Measurements from ENCODE around the gene LGALS14.

Gene LGALS14

GRCh38 chr19:39681416-39681815 is 22.9 kb upstream of the LGALS14 start:
- TF ChIP-seq GATA2 (IDR thresholded peaks at IDR 0.05; ENCODE audit: low read depth, low read length) = no peak
- no peak for TF ChIP-seq GATA3 (IDR thresholded peaks at IDR 0.05; ENCODE audit: low read depth, low read length)

DNA sequence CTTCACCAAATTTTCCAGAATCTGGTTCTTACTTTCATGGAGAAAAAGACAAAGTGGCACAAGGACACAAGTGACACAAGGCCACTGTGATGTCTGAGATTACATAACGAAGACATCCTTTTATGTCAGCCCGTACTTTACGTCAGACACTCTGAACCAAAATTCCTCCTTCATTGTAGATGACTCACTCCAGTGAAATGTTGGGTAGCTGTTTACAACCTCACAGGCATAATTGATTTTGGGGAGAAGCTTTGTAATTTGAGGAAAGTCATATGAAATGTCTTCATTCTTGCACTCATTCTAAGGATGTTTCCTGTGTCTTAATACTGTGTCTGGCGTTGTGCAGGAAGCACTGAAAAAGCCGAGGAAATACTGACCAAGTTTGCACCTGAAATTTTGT is 20.0 kb upstream of the LGALS14 start:
- TF ChIP-seq GATA3 (IDR thresholded peaks at IDR 0.05; ENCODE audit: low read depth, low read length) = no peak
- no peak for TF ChIP-seq GATA2 (IDR thresholded peaks at IDR 0.05; ENCODE audit: low read depth, low read length)

- TF ChIP-seq GATA2 (IDR thresholded peaks at IDR 0.05; ENCODE audit: low read depth, low read length) = no peak
- TF ChIP-seq GATA3 (IDR thresholded peaks at IDR 0.05; ENCODE audit: low read depth, low read length) = no peak
Measured at GRCh38 chr19:39686739-39687138, 17.5 kb upstream of the LGALS14 start.

GRCh38 chr19:39692166-39692565 is 12.1 kb upstream of the LGALS14 start:
- TF ChIP-seq GATA2 (IDR thresholded peaks at IDR 0.05; ENCODE audit: low read depth, low read length) (no peak), GATA3 (IDR thresholded peaks at IDR 0.05; ENCODE audit: low read depth, low read length) (no peak)

- no peak for TF ChIP-seq GATA2 (IDR thresholded peaks at IDR 0.05; ENCODE audit: low read depth, low read length)
- no peak for TF ChIP-seq GATA3 (IDR thresholded peaks at IDR 0.05; ENCODE audit: low read depth, low read length)
Measured at GRCh38 chr19:39692822-39693221, 11.5 kb upstream of the LGALS14 start.

DNA sequence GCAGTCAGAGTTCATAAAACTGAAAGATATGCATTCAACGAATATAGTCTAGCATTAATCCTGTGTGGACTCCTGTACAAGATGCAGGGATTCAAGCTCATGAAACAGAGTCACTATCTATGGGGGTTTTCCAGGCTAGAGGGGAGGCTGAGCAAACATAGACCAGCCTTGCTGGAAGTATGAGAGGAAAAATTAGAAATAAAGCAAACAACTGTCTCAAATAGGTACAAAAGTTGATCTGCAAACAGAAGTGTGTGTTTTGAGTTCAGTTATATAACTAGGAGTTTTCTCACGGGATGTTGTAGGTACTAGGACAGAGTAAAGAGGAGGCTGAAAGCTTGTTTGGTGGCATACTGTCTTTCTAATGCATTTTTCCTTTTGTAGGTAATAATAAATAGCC is 8.5 kb upstream of the LGALS14 start:
- TF ChIP-seq GATA2 (IDR thresholded peaks at IDR 0.05; ENCODE audit: low read depth, low read length) (no peak), GATA3 (IDR thresholded peaks at IDR 0.05; ENCODE audit: low read depth, low read length) (no peak)

DNA sequence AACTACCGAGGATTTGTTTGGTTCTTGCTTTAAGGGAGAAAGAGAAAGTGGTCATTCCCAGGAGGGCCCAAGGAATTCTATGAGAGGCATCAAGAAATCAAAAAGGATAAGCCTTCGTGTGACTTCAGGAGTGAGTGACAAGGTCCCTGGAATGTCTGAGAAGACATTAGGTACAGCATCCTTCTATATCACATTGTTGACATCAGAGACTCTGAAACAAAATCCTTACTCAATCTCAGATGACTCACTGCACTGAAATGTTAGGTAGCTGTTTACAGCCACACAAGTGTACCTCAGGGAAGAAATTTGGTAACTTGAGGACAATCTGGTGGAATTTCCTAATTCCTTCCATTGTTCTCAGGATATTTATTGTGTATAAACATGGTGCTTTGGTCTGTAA is 7.9 kb upstream of the LGALS14 start:
- TF ChIP-seq GATA2 (IDR thresholded peaks at IDR 0.05; ENCODE audit: low read depth, low read length) = no peak
- no peak for TF ChIP-seq GATA3 (IDR thresholded peaks at IDR 0.05; ENCODE audit: low read depth, low read length)

- no peak for TF ChIP-seq GATA3 (IDR thresholded peaks at IDR 0.05; ENCODE audit: low read depth, low read length)
Measured at GRCh38 chr19:39698535-39698934, 5.7 kb upstream of the LGALS14 start.

DNA sequence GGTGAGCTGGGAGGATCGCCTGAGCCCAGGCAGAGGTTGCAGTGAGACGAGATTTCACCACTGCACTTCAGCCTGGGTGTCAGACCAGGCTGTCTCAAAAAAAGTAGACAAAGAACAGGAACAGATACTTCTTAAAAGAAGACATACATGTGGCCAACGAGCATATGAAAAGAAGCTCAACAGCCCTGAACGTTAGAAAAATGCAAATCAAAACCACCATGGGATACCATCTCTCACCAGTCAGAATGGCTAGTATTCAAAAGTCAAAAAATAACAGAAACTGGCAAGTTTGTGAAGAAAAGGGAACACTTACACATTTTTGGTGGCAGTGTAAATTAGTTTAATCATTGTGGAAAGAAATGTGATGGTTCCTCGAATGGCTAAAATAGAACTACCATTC is 3.0 kb upstream of the LGALS14 start:
- no peak for TF ChIP-seq GATA3 (IDR thresholded peaks at IDR 0.05; ENCODE audit: low read depth, low read length)
- TF ChIP-seq GATA2 (IDR thresholded peaks at IDR 0.05; ENCODE audit: low read depth, low read length) = no peak

DNA sequence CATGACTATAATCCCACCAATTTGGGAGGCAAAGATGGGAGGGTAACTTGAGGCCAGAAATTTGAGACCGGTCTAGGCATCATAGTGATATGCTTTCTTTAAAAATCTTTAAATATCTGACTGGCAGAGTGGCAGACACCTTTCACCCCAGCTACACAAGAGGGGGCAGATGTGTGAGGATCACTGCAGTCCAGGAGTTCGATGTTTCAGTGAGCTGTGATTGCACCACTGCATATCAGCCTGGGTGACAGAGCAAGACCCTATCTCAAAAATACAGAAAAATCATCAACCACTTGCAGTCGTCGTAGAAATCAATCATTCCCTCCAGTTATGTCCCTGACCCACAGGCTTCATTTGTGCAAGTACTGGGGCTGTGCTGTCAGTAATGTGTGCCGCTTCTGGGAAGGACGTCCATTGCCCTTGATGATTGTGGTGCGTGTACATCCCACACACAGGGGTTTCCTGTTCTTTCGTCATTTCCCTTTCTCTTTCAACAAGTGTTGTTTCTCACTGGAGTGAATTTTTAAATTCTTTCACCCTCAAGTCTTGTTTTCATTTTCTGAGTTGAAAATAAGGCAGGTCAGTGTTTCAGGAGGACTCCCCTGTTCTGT is 1.4 kb downstream of the LGALS14 start:
- TF ChIP-seq GATA2 (IDR thresholded peaks at IDR 0.05; ENCODE audit: low read depth, low read length) = no peak
- TF ChIP-seq GATA3 (IDR thresholded peaks at IDR 0.05; ENCODE audit: low read depth, low read length) = no peak

DNA sequence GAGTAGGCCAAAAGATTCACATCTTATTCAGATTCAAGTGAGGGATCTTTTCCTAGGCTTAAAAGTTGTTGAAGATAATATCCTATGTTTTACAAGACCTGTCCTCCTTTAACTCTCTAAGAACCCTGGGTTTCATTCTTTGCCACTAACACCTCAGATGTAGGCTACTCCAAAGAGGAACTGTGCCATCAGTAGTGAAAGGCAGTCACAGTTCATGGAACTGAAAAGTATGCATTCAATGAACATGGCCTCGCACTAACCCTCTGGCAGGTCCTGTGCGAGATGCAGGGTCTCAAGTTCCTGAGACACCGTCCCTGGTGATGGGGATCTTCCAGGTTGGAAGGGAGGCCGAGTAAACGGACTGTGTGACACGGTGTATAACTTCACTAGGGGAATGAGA is 4.3 kb downstream of the LGALS14 start:
- TF ChIP-seq GATA3 (IDR thresholded peaks at IDR 0.05; ENCODE audit: low read depth, low read length) (no peak), GATA2 (IDR thresholded peaks at IDR 0.05; ENCODE audit: low read depth, low read length) (no peak)

- TF ChIP-seq GATA3 (IDR thresholded peaks at IDR 0.05; ENCODE audit: low read depth, low read length) (no peak), GATA2 (IDR thresholded peaks at IDR 0.05; ENCODE audit: low read depth, low read length) (no peak)
Measured at GRCh38 chr19:39709026-39709872, 5.0 kb downstream of the LGALS14 start.

- TF ChIP-seq GATA3 (IDR thresholded peaks at IDR 0.05; ENCODE audit: low read depth, low read length) = no peak
- TF ChIP-seq GATA2 (IDR thresholded peaks at IDR 0.05; ENCODE audit: low read depth, low read length) = no peak
Measured at GRCh38 chr19:39710333-39710890, 6.1 kb downstream of the LGALS14 start.

GRCh38 chr19:39725995-39726394 is 21.7 kb downstream of the LGALS14 start:
- no peak for TF ChIP-seq GATA3 (IDR thresholded peaks at IDR 0.05; ENCODE audit: low read depth, low read length)
- no peak for TF ChIP-seq GATA2 (IDR thresholded peaks at IDR 0.05; ENCODE audit: low read depth, low read length)
